ACHN (cell line): Measurements from ENCODE around the gene SH3BP5.
A peak's percentile ranks its signal among the peaks of the same experiment; 100 is the strongest.

Experiments used
- DNase-seq: peaks from one replicate; pipeline ENCODE4 v3.0.0-alpha.2; 2015
- in situ Hi-C: cut with HindIII; loops from 2 replicates; pipeline ENCODE4 v1.10.0; 2017; ENCODE audit warnings: low sequenced_read_pairs, low pct_ligation_motif_present, low pct_unique_long_range_greater_than_20kb

The SH3BP5 gene

GRCh38 chr3:15309662-15310335 lies 22.6 kb downstream of the SH3BP5 start:
- in situ Hi-C loops: no loop called here
- no peak for DNase-seq

- no peak for DNase-seq
- in situ Hi-C loops: no loop called here
Measured at GRCh38 chr3:15307580-15307979, 24.8 kb downstream of the SH3BP5 start.

GRCh38 chr3:15306979-15307359 lies 25.4 kb downstream of the SH3BP5 start:
- in situ Hi-C loops: no loop called here
- DNase-seq: no peak

GRCh38 chr3:15305359-15305844 lies 27.0 kb downstream of the SH3BP5 start:
- in situ Hi-C loops: no loop called here
- peak; percentile 7 for DNase-seq

GRCh38 chr3:15303728-15304127 lies 28.7 kb downstream of the SH3BP5 start:
- in situ Hi-C loops: no loop called here

GRCh38 chr3:15303216-15303615 lies 29.2 kb downstream of the SH3BP5 start:
- in situ Hi-C loops: no loop called here
- DNase-seq: no peak

More at GRCh38 chr3:15303728-15304127, 28.7 kb downstream of the SH3BP5 start:
- DNase-seq: no peak

- in situ Hi-C loops: no loop called here
- no peak for DNase-seq
Measured at GRCh38 chr3:15301761-15302160, 30.6 kb downstream of the SH3BP5 start.

GRCh38 chr3:15300323-15301078 lies 31.9 kb downstream of the SH3BP5 start:
- in situ Hi-C loops: no loop called here
- DNase-seq: peak; percentile 59

GRCh38 chr3:15299036-15299435 lies 33.4 kb downstream of the SH3BP5 start:
- DNase-seq: no peak
- in situ Hi-C loops: no loop called here

- no peak for DNase-seq
- in situ Hi-C loops: no loop called here
Measured at GRCh38 chr3:15298504-15298903, 33.9 kb downstream of the SH3BP5 start.

GRCh38 chr3:15297608-15298350 lies 34.6 kb downstream of the SH3BP5 start:
- no peak for DNase-seq
- in situ Hi-C loops: no loop called here

GRCh38 chr3:15295506-15295905 lies 36.9 kb downstream of the SH3BP5 start:
- DNase-seq: no peak
- in situ Hi-C loops: no loop called here

- in situ Hi-C loops: no loop called here
- no peak for DNase-seq
Measured at GRCh38 chr3:15294929-15295328, 37.5 kb downstream of the SH3BP5 start.

- no peak for DNase-seq
Measured at GRCh38 chr3:15292765-15293522, 39.4 kb downstream of the SH3BP5 start.

GRCh38 chr3:15291589-15292541 lies 40.5 kb downstream of the SH3BP5 start:
- in situ Hi-C loops: no loop called here
- no peak for DNase-seq

More at GRCh38 chr3:15292765-15293522, 39.4 kb downstream of the SH3BP5 start:
- in situ Hi-C loops: no loop called here

GRCh38 chr3:15290736-15291135 lies 41.6 kb downstream of the SH3BP5 start:
- in situ Hi-C loops: no loop called here
- no peak for DNase-seq

- in situ Hi-C loops: no loop called here
- DNase-seq: no peak
Measured at GRCh38 chr3:15289661-15290060, 42.7 kb downstream of the SH3BP5 start.
